G401.6 (cell line): ENCODE results near the gene OLFML1.

Experiments
- FAIRE-seq: peaks from 2 replicates; lab custom pipeline; 2012; peaks lifted over from hg19 to GRCh38; lab: Jason Lieb, UNC

OLFML1 gene

GRCh38 chr11:7484131-7484530, 1.2 kb upstream of the OLFML1 start:
- no peak for FAIRE-seq

- peak; percentile 91 for FAIRE-seq
Observed at GRCh38 chr11:7484645-7485044, 661 bp upstream of the OLFML1 start.

- no peak for FAIRE-seq
Observed at GRCh38 chr11:7486098-7486780, 933 bp downstream of the OLFML1 start.

- FAIRE-seq = no peak
Observed at GRCh38 chr11:7486781-7487140, 1.5 kb downstream of the OLFML1 start.

GRCh38 chr11:7487360-7487759, 2.1 kb downstream of the OLFML1 start:
- no peak for FAIRE-seq

- FAIRE-seq = no peak
Observed at GRCh38 chr11:7488681-7489080, 3.4 kb downstream of the OLFML1 start.

GRCh38 chr11:7489376-7489775, 4.1 kb downstream of the OLFML1 start:
- no peak for FAIRE-seq

- FAIRE-seq = no peak
Observed at GRCh38 chr11:7490054-7490453, 4.7 kb downstream of the OLFML1 start.

- no peak for FAIRE-seq
Observed at GRCh38 chr11:7490535-7490934, 5.2 kb downstream of the OLFML1 start.

GRCh38 chr11:7492253-7492652, 6.9 kb downstream of the OLFML1 start:
- no peak for FAIRE-seq

- FAIRE-seq = no peak
Observed at GRCh38 chr11:7493670-7494069, 8.4 kb downstream of the OLFML1 start.

- FAIRE-seq = no peak
Observed at GRCh38 chr11:7494086-7494745, 8.9 kb downstream of the OLFML1 start.

GRCh38 chr11:7495882-7496551, 10.7 kb downstream of the OLFML1 start:
- no peak for FAIRE-seq

- FAIRE-seq = no peak
Observed at GRCh38 chr11:7498193-7498592, 12.9 kb downstream of the OLFML1 start.

GRCh38 chr11:7499081-7499480, 13.8 kb downstream of the OLFML1 start:
- FAIRE-seq = no peak

GRCh38 chr11:7500251-7500650, 14.9 kb downstream of the OLFML1 start:
- no peak for FAIRE-seq

GRCh38 chr11:7501251-7501650, 15.9 kb downstream of the OLFML1 start:
- FAIRE-seq = no peak

GRCh38 chr11:7501894-7502293, 16.6 kb downstream of the OLFML1 start:
- no peak for FAIRE-seq

GRCh38 chr11:7506243-7506642, 20.9 kb downstream of the OLFML1 start:
- FAIRE-seq = no peak

GRCh38 chr11:7508087-7508486, 22.8 kb downstream of the OLFML1 start:
- no peak for FAIRE-seq

- no peak for FAIRE-seq
Observed at GRCh38 chr11:7509966-7510365, 24.7 kb downstream of the OLFML1 start.

GRCh38 chr11:7511401-7511800, 26.1 kb downstream of the OLFML1 start:
- FAIRE-seq = no peak

GRCh38 chr11:7512525-7513233, 27.4 kb downstream of the OLFML1 start:
- FAIRE-seq = no peak
